K562 (cell line): ENCODE results near the gene CNNM2. TPM values are rescaled to one million over a fixed set of nuclear protein-coding genes. Genes with fewer than 3 reads are reported as not detected.

ENCODE experiments used
- ADNP ChIP-seq: fragments of 200-800 bp; sonication (Bioruptor generic); IDR thresholded peaks from 2 replicates; pipeline ENCODE4 v1.6.1; 2016; ENCODE audit warnings: missing genetic modification characterization, missing compliant biosample characterization
- BRCA1 ChIP-seq, 2 experiments: fragments of 450-650 bp in 1 of 2; sonication (generic) in 1 of 2; formaldehyde crosslinking in 1 of 2; IDR thresholded peaks; 2 replicates each; pipeline versions ENCODE4 v1.5.0 to v1.6.1; 2017 to 2020; ENCODE audit warnings: mild to moderate bottlenecking in 1 of 2, missing genetic modification reagents in 1 of 2
- BRF1 ChIP-seq: IDR thresholded peaks from 3 replicates; pipeline ENCODE4 v1.6.1; 2011; ENCODE audit warnings: borderline replicate concordance, mild to moderate bottlenecking; ENCODE audit not compliant: insufficient read length; ENCODE audit errors: extremely low read depth
- CHCHD3 ChIP-seq: fragments of 250-450 bp; sonication (Bioruptor Pico); IDR thresholded peaks from 2 replicates; pipeline ENCODE4 v2.1.2; 2022; ENCODE audit warnings: mild to moderate bottlenecking
- CREB1 ChIP-seq, 2 experiments: sonication (generic) in 1 of 2; formaldehyde crosslinking in 1 of 2; IDR thresholded peaks; 2 replicates each; pipeline versions ENCODE4 v1.6.1 to v1.8.0; 2012 to 2022; ENCODE audit warnings: inconsistent platforms in 1 of 2, mild to moderate bottlenecking in 1 of 2, missing genetic modification reagents in 1 of 2, moderate library complexity in 1 of 2
- GATAD2A ChIP-seq: fragments of 450-650 bp; IDR thresholded peaks from 2 replicates; pipeline ENCODE4 v1.6.1; 2017
- KDM1A ChIP-seq, 2 experiments: fragments of 450-650 bp; IDR thresholded peaks; 2 replicates each; pipeline ENCODE4 v1.6.1; 2016; ENCODE audit warnings: mild to moderate bottlenecking in 2 of 2
- MTA2 ChIP-seq: fragments of 450-650 bp; IDR thresholded peaks from 2 replicates; pipeline ENCODE4 v1.6.1; 2016; ENCODE audit warnings: low read depth
- POLR2B ChIP-seq: fragments of 450-650 bp; IDR thresholded peaks from 2 replicates; pipeline ENCODE4 v1.6.1; 2018; ENCODE audit warnings: low read depth; ENCODE audit not compliant: partially characterized antibody
- RBM25 ChIP-seq: fragments of 200-400 bp; formaldehyde crosslinking; IDR thresholded peaks from 2 replicates; pipeline ENCODE4 v1.6.1; 2018; ENCODE audit warnings: low read length, low read depth, moderate library complexity; ENCODE audit not compliant: severe bottlenecking
- SMARCB1 ChIP-seq: IDR thresholded peaks from 2 replicates; pipeline ENCODE4 v1.6.1; 2011; ENCODE audit warnings: improper control_type of control experiment, low read depth; ENCODE audit not compliant: insufficient read length
- SMARCE1 ChIP-seq: fragments of 450-650 bp; IDR thresholded peaks from 2 replicates; pipeline ENCODE4 v1.7.1; 2016; ENCODE audit warnings: mild to moderate bottlenecking
- TCF3 ChIP-seq: sonication (generic); formaldehyde crosslinking; IDR thresholded peaks from 2 replicates; pipeline ENCODE4 v1.4.0; 2020; ENCODE audit warnings: mild to moderate bottlenecking, missing genetic modification reagents
- U2AF2 ChIP-seq: fragments of 200-400 bp; formaldehyde crosslinking; optimal IDR thresholded peaks from 2 replicates; pipeline ENCODE3; 2017; ENCODE audit warnings: low read depth, mild to moderate bottlenecking, low read length
- ZKSCAN3 ChIP-seq: fragments of 250-450 bp; sonication (Bioruptor Pico); IDR thresholded peaks from 2 replicates; pipeline ENCODE4 v1.4.0; 2020
- ZNF121 ChIP-seq: sonication (generic); formaldehyde crosslinking; conservative IDR thresholded peaks from 2 replicates; pipeline ENCODE4 v1.8.0; 2022; ENCODE audit warnings: missing genetic modification reagents
- ZSCAN29 ChIP-seq: fragments of 450-650 bp; IDR thresholded peaks from 2 replicates; pipeline ENCODE4 v1.6.1; 2017
- polyA plus RNA-seq, 8 experiments: library from polyadenylated mRNA; depleted of rRNA in 4 of 8; stranded (reverse) in 5 of 8; unstranded in 3 of 8; fragments of >200 nt; fragmentation: Nextera tagmentation in 2 of 8; fragmentation: Illumina TruSeq in 1 of 8; extraction: Ambion mirVana in 2 of 8; extraction: Trizol in 1 of 8; gene quantifications; 2 replicates each; pipeline versions ENCODE4 v1.2.1 to v1.2.3, GENCODE V29; 2011 to 2014; ENCODE audit warnings: inconsistent platforms in 1 of 8, missing spikeins in 1 of 8
- total RNA-seq, 7 experiments: library from RNA; depleted of rRNA in 6 of 7; stranded (reverse); fragments of >200 nt in 6 of 7; fragmentation: Illumina TruSeq in 2 of 7; extraction: Trizol in 2 of 7; gene quantifications; 2 replicates each; pipeline versions ENCODE4 v1.2.1 to v1.2.3, GENCODE V29; 2011 to 2021; ENCODE audit warnings: low replicate concordance in 1 of 7
- TF ChIP-seq, protein P1 (sequence below): fragments of 150-350 bp; conservative IDR thresholded peaks from 2 replicates; pipeline ENCODE4 v1.6.1; 2014; ENCODE audit warnings: low read length
- TF ChIP-seq, protein P2 (sequence below): fragments of 450-650 bp; formaldehyde crosslinking; IDR thresholded peaks from 2 replicates; pipeline ENCODE4 v1.4.0; 2020; ENCODE audit warnings: mild to moderate bottlenecking, mixed read lengths
- TF ChIP-seq, protein P3 (sequence below): IDR thresholded peaks from 3 replicates; pipeline ENCODE4 v1.6.1; 2011; ENCODE audit warnings: borderline replicate concordance, mild to moderate bottlenecking, moderate library complexity; ENCODE audit not compliant: insufficient read length; ENCODE audit errors: extremely low read depth

CNNM2 gene
- total and polyA plus RNA-seq, 9 of the 15 experiments (the other 6 are each of a cell fraction or from before 2014, with no cell fraction given) = 0.21 to 5.0 (median 1.3) TPM

DNA sequence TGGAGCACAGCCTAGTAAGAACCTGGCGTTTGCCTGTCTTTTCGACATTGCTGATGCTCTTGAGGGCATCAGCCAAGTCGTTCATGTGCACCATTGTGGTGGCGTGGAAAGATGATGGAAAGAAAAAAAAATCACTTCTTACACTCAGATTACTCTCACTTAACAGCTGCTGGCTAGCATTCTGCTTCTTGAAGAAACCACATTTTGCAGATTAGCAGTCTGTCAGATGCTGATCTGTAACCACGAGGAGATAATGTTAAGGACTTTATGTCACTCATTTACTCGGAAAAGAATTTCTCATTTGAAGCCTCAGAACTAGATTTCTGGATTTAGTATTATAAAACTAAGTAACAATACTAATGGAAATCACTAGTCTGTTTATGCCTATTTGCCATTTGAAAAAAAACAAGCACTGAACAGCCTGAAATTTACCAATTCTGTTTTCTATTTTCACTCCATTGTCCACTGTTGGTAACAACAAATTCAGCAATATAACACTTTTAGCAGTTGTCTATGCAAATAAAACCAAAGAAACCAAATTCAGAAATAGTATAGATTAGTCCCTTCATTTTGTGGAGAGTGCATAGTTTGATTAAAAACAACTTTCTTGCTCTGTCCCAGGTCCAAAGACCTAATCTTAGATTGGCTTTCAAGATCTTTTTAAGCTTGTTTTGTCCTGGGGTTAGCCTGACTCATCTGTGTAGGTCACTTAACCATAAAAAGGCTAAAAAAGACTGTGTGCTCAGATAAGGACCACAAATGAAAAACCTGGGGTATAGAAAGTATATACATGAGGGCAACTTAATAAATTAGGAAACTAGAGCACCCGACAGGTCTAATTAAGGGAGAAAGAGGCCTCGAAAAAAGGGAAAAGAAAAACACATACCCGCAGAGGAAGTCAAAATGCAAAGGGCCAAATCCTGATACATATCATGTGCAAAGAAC, 207.5 kb downstream of the CNNM2 start (continued):
- TF ChIP-seq, protein P1, sequence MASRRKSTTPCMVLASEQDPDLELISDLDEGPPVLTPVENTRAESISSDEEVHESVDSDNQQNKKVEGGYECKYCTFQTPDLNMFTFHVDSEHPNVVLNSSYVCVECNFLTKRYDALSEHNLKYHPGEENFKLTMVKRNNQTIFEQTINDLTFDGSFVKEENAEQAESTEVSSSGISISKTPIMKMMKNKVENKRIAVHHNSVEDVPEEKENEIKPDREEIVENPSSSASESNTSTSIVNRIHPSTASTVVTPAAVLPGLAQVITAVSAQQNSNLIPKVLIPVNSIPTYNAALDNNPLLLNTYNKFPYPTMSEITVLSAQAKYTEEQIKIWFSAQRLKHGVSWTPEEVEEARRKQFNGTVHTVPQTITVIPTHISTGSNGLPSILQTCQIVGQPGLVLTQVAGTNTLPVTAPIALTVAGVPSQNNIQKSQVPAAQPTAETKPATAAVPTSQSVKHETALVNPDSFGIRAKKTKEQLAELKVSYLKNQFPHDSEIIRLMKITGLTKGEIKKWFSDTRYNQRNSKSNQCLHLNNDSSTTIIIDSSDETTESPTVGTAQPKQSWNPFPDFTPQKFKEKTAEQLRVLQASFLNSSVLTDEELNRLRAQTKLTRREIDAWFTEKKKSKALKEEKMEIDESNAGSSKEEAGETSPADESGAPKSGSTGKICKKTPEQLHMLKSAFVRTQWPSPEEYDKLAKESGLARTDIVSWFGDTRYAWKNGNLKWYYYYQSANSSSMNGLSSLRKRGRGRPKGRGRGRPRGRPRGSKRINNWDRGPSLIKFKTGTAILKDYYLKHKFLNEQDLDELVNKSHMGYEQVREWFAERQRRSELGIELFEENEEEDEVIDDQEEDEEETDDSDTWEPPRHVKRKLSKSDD = no peak
- TF ChIP-seq, protein P2, sequence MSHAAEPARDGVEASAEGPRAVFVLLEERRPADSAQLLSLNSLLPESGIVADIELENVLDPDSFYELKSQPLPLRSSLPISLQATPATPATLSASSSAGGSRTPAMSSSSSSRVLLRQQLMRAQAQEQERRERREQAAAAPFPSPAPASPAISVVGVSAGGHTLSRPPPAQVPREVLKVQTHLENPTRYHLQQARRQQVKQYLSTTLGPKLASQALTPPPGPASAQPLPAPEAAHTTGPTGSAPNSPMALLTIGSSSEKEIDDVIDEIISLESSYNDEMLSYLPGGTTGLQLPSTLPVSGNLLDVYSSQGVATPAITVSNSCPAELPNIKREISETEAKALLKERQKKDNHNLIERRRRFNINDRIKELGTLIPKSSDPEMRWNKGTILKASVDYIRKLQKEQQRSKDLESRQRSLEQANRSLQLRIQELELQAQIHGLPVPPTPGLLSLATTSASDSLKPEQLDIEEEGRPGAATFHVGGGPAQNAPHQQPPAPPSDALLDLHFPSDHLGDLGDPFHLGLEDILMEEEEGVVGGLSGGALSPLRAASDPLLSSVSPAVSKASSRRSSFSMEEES = no peak
- TF ChIP-seq BRCA1 (IDR thresholded peaks at IDR 0.05) = no peak
- no peak for TF ChIP-seq BRCA1 (CRISPR knock-in tag; IDR thresholded peaks at IDR 0.05)
- no peak for TF ChIP-seq BRF1
- TF ChIP-seq KDM1A (IDR thresholded peaks at IDR 0.05) = peak; percentile 67 to 70
- TF ChIP-seq SMARCB1 = no peak
- TF ChIP-seq RBM25 = no peak
- no peak for TF ChIP-seq ADNP (tag)
- no peak for TF ChIP-seq ZSCAN29
- peak; percentile 66; the same call in 1 of the 2 replicates for TF ChIP-seq SMARCE1
- TF ChIP-seq U2AF2 = no peak
- no peak for TF ChIP-seq CREB1 (IDR thresholded peaks at IDR 0.05)
- TF ChIP-seq CREB1 (CRISPR knock-in tag; IDR thresholded peaks at IDR 0.05) = no peak
- TF ChIP-seq TCF3 (CRISPR knock-in tag) = 0 out of 2 replicates have a peak, but pooled peaks have one; percentile 15
- TF ChIP-seq MTA2 = 0 out of 2 replicates have a peak, but pooled peaks have one; percentile 12
- TF ChIP-seq, protein P3, sequence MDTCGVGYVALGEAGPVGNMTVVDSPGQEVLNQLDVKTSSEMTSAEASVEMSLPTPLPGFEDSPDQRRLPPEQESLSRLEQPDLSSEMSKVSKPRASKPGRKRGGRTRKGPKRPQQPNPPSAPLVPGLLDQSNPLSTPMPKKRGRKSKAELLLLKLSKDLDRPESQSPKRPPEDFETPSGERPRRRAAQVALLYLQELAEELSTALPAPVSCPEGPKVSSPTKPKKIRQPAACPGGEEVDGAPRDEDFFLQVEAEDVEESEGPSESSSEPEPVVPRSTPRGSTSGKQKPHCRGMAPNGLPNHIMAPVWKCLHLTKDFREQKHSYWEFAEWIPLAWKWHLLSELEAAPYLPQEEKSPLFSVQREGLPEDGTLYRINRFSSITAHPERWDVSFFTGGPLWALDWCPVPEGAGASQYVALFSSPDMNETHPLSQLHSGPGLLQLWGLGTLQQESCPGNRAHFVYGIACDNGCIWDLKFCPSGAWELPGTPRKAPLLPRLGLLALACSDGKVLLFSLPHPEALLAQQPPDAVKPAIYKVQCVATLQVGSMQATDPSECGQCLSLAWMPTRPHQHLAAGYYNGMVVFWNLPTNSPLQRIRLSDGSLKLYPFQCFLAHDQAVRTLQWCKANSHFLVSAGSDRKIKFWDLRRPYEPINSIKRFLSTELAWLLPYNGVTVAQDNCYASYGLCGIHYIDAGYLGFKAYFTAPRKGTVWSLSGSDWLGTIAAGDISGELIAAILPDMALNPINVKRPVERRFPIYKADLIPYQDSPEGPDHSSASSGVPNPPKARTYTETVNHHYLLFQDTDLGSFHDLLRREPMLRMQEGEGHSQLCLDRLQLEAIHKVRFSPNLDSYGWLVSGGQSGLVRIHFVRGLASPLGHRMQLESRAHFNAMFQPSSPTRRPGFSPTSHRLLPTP = no peak
- TF ChIP-seq POLR2B = no peak
- TF ChIP-seq GATAD2A = no peak
- TF ChIP-seq ZKSCAN3 = no peak
- no peak for TF ChIP-seq CHCHD3 (CRISPR knock-in tag)
- TF ChIP-seq ZNF121 (CRISPR knock-in tag) = no peak
